Kidney epithelial cell (primary cell): ENCODE measurements around the gene DUSP18. TPM values are rescaled to one million over a fixed set of nuclear protein-coding genes. Genes with fewer than 3 reads are reported as not detected.
"Not testable (repeated sequence)": the region's sequence is repeated elsewhere in the genome, so short reads cannot be mapped to it uniquely, and the experiment has no call there.

Source experiments
- DNase-seq: peaks from one replicate; pipeline ENCODE4 v3.0.0-alpha.2; 2010; ENCODE audit warnings: low read depth
- H3K27me3 ChIP-seq: 2 replicates; pipeline ENCODE4 v1.6.0; 2011; ENCODE audit warnings: low read length; ENCODE audit not compliant: control insufficient read depth, insufficient read depth
- H3K36me3 ChIP-seq: 2 replicates; pipeline ENCODE4 v1.5.1; 2011; ENCODE audit warnings: low read length; ENCODE audit not compliant: control insufficient read depth, insufficient read depth
- H3K4me3 ChIP-seq: 2 replicates; pipeline ENCODE4 v1.5.1; 2011; ENCODE audit warnings: low read depth, mild to moderate bottlenecking, control low read depth, low read length
- total RNA-seq: library from RNA; depleted of rRNA; stranded (reverse); fragments of >200 nt; gene quantifications from 2 replicates; pipeline ENCODE4 v1.2.3, GENCODE V29; 2015
- TF ChIP-seq, protein P1 (sequence below): IDR thresholded peaks from 2 replicates; pipeline ENCODE4 v1.5.1; 2011; ENCODE audit warnings: mild to moderate bottlenecking, moderate library complexity, low read length, control low read depth, inconsistent platforms; ENCODE audit not compliant: insufficient read depth, poor library complexity, severe bottlenecking

Gene DUSP18
- total RNA-seq, result 11.0 and 16.2 TPM in 2 replicates

DNA sequence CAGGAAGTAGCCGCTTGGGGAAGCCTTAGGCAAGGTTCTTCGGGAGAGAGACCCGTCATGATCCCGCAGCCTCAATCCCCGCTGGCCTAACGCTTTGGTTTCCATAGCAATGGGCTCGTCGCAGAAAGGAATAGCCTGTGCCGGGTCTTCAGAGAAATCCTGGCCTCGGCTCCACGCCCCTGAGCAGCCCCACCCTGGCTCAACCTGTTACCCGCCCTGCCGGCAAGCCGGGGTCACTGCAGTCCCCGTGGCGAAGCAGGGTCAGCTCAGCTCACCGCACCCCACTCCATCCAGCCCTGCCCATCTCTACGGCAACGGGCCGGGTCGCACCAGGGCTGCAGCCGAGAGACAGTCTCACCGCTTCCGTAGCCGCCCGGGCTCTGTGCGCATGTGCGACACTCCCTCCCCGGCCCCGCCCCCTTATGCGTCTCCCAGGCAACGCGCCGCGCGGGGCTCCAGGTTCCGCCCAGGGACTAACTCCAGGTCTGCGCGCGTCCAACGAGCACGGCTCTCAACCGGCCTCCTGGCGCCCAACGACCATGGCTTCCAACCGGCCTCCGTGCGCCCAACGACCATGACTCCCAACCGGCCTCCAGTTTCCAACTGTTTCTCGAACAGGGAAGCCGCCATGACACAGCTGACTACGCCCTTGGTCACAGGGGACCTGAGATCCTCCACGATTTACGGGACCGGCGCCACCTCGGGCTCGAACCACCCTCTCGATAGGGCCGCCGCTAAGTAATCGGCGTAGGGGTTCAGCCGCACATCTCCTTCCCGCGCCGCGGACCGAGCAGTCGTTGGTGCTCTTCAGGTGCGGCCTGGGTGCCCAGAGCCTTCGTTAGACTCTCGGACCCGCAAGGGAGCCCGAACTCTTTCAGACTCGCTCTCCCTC, at the start of gene DUSP18:
TSS of gene DUSP18 (minus strand) at position 382 of the 892 bp plus-strand sequence. CDS start 3,872 bp downstream, outside the sequence.
- Histone ChIP-seq H3K4me3 (peak within 1 kb of the TSS; percentile 69), H3K27me3 (peaks cover 2% of the 10 kb centered on the region), H3K36me3 (no peaks in the 10 kb centered on the region)
- TF ChIP-seq, protein P1, sequence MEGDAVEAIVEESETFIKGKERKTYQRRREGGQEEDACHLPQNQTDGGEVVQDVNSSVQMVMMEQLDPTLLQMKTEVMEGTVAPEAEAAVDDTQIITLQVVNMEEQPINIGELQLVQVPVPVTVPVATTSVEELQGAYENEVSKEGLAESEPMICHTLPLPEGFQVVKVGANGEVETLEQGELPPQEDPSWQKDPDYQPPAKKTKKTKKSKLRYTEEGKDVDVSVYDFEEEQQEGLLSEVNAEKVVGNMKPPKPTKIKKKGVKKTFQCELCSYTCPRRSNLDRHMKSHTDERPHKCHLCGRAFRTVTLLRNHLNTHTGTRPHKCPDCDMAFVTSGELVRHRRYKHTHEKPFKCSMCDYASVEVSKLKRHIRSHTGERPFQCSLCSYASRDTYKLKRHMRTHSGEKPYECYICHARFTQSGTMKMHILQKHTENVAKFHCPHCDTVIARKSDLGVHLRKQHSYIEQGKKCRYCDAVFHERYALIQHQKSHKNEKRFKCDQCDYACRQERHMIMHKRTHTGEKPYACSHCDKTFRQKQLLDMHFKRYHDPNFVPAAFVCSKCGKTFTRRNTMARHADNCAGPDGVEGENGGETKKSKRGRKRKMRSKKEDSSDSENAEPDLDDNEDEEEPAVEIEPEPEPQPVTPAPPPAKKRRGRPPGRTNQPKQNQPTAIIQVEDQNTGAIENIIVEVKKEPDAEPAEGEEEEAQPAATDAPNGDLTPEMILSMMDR, result peak; percentile 33
- DNase-seq, result peak; percentile 38

DNA sequence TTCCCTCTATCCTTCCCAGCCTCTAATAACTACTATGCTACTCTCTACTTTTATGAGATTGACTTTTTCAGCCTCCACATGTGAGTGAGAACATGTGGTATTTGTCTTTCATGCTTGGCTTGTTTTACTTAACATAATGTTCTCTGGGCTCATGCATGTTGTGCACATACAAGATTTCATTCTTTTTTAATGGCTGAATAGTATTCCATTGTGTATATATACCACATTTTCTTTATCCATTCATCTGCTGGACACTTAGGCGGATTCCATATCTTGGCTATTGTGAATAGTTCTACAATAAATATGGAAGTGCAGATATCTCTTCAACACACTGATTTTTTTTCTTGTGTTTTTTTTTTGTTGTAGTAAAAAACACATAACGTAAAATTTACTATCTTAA, 46.4 kb upstream of the DUSP18 start:
- no peak overlapping the region for H3K4me3 ChIP-seq

DNA sequence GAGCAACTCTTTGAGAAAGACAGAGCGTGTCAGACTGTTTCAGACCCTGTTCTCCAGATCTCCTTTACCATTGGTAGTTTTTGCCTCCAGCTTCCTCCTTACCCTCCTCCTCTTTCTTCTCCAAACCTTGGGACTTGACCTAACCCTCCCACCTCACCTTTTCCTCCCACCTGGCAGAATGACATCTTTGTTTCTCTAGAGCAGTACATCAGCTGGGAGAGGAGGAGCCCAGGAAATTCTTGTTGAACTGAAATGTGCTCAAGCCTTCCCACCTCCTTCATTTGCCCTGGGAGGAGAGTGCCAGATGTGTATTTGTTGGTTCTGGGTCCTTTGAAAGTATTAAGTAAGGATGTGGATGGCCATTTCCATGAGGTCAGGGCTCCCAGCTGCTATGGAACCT, 44.4 kb upstream of the DUSP18 start:
- H3K4me3 ChIP-seq, result no peak overlapping the region
- H3K27me3 ChIP-seq, result no peaks in the 10 kb centered on the region
- TF ChIP-seq, protein P1, result no peak
- no peaks in the 10 kb centered on the region for H3K36me3 ChIP-seq
- no peak for DNase-seq

More for the DNA sequence above, 46.4 kb upstream of the DUSP18 start:
- Histone ChIP-seq H3K36me3 (no peaks in the 10 kb centered on the region), H3K27me3 (no peaks in the 10 kb centered on the region)
- TF ChIP-seq, protein P1, result no peak
- DNase-seq, result no peak

DNA sequence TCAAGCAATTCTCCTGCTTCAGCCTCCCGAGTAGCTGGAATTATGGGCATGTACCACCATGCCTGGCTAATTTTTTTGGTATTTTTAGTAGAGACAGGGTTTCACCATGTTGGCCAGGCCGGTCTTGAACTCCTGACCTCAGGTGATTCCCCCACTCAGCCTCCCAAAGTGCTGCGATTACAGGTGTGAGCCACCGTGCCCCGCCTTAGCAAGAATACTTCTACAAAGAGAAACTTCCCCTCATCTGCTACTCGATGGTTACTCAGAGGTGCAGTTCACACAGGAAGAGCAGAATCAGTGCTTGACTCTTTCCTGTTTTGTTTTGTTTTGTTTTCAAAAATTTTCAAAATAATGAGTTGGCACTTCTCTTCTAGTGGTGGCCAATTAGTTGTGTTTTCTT, 42.3 kb upstream of the DUSP18 start:
- H3K36me3 ChIP-seq, DNase-seq: not testable (repeated sequence)

DNA sequence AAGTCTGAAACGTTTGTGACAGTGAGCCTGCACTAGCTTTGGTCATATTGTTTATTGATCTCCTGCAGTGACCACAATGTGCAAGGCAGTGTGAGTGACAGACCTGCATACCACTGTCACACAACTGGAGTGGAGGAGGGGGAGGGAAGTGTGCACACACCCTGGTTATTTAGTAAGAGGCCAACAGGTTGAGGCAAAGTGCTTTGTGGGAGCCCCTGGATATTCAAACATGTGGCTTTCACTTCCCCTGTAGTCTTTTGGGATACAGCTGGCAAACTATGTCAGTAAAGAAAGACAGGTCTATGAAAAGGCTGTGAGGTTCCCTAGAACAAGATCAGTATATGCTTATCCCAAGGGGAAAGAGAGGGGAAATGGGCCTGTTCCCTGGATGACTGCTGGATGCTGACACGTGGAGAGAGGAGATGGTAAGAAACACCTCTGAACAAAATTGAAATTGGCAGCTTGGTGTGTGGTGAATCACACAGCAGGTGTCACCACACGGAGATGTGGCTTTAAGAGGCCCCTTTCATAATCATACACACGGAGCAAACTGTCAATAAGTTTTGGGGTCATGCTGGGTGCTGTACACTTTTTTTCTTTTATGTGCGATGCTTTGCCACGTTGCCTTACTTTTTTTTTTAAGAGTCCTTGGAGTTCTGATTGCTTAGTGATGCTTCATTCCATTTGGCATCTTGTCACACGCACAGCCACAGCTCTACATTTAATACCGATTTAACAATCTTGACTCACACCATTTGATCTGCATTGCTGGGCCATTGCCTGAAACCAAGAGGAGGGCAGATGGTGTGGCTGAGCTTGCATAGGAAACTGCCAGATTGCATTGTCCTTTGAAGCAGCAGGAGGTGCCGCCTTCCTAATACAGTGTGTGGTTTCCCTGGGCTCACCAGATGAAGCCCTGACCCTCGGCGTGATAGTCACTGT, 38.3 kb upstream of the DUSP18 start:
- Histone ChIP-seq H3K4me3 (no peak overlapping the region), H3K36me3 (no peaks in the 10 kb centered on the region), H3K27me3 (no peaks in the 10 kb centered on the region)
- TF ChIP-seq, protein P1, result no peak
- DNase-seq, result no peak

More for the DNA sequence above, 42.3 kb upstream of the DUSP18 start:
- H3K27me3 ChIP-seq, H3K4me3 ChIP-seq: not testable (repeated sequence)

DNA sequence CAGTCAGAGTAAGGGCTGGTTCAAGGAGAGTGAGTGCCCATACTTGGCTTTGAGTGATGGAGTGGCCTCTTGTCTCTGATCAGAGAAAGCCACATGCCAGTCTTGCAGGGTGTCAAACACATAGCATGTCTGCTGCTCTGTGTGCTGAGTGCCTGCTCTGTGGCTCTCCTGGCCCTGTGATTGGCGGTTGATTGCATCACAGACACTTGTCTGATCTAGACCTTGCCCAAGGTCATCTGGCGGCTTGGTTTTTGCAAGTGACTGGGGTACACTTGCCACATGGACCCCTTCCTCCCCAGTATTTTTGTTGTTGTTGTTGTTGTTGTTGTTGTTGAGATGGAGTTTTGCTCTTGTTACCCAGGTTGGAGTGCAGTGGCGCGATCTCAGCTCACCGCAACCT, 37.3 kb upstream of the DUSP18 start:
- Histone ChIP-seq H3K4me3 (no peak overlapping the region), H3K36me3 (no peaks in the 10 kb centered on the region), H3K27me3 (no peaks in the 10 kb centered on the region)
- TF ChIP-seq, protein P1, result no peak
- DNase-seq, result no peak
